ENCODE results near the gene FPR2.

DNA sequence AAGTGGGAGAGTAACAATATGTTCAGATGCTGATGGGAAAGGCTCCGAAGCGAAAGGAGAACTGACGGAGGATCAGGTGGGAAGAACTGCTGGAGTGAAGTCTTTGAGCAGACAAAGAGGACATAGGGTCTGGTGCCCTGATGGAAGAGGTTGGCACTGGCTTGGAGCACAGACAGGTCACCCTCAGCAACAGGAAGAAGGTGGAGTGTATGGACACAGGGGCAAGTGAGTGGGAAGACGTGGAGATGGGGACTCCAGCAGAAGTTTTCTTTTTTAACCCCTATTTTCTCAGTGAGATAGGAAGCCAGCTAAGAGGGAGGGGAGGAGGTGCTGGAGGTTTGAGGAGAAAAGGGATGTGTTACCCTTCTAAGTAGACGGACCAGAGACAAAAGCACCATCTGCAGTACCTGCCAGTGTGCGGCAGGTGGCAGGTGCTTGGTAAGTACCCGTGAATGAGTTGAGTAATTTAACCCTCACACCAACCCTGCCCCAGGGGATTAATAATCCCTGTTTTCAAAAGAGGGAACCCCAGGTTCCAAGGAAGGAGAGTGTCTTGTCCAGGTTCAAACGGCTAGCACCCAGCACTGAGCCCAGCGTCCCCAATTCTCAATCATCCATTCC lies 48.4 kb upstream of the FPR2 start:
- TF ChIP-seq CTCF (IDR thresholded peaks at IDR 0.05) (peak in 1 of 2 donors; percentile 61), POLR2A (IDR thresholded peaks at IDR 0.05) (no peak)
